Stimulated activated naive CD4-positive, alpha-beta T cell treated with Interleukin-2 at 50 U/mL for 16 hours (primary cell): ENCODE results near the gene CCDC69.
"Not testable (repeated sequence)": the region's sequence is repeated elsewhere in the genome, so short reads cannot be mapped to it uniquely, and the experiment has no call there.

ENCODE experiments used
- DNase-seq: peaks from one replicate; lab custom pipeline; 2025; lab: John Stamatoyannopoulos, UW

The CCDC69 gene

DNA sequence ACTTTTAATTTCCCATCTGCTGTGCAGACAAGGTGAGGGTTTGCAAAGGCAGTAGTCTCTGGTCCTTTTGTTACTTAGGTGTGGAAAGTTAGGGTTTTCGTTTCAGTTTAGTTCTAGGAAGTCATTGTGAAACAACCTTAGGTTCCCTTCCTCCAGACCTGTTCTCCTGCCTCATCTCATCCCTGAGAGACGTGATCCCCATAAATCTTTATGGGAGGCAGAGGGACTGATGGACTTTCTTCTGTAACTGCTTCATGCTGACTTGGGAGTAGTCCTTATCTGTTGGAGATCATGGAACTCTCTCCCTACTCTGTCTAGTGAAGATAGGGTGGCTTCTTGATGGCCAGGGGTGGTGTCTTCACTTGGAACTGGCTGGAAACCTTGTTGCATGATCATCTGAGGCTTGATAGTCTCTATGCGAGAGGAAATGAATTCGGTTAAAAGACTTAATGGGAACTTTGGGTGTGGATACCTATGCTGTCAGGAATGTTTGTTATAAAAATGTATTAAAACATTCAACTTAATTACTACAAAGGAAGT lies 21.9 kb upstream of the CCDC69 start:
- DNase-seq: no peak

DNA sequence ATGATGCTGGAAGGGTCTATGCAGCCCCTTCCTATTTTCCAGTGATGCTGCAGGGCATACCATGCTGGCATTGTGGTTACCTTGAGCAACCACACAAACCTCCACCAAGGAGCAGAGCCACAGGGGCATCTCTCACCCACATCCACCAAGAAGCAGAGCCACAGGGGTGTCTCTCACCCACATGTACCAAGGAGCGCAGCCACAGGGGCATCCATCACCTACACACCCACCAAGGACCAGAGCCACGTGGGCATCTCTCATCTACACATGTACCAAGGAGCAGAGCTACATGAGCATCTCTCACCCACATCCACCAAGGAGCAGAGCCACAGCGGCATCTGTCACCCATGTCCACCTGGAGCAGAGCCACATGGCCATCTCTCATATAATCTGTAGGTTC lies 20.3 kb upstream of the CCDC69 start:
- no peak for DNase-seq

DNA sequence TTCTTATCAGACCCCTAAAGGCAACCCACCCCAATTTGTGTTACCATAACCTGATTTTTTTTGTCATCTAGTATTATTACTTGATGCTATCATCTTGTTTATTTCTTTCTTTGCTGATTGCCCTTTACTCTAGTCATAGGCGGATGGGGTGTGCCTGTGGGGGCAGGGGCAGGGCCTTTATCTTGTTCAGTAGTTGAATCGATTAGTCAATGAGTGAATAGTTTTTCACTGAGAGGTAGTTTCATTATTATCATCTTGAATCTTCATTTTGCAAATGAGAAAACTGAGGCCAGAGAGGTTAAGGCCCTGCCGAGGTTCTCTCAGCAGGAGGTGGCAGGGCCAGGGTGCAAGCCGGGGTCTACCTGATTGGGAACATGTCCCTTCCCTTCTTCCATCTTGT lies 19.7 kb upstream of the CCDC69 start:
- DNase-seq: peak; percentile 26

DNA sequence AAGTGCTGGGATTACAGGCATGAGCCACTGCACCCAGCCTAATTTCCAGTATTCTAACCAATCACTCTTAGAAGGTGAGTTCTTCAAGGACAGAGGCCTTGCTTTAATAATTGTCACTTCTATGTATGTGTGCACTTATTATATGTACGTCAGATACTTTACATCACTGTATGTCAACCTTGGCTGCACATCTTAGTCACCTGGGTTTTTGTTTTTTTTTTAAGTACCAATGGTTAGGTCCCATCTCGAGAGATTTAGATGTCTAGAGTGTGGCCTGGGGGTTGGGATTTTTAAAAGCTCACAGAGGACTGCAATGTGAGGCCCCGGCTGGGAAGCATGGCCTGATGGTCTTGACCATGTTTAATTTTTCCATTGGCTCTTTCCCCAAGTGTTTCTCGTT lies 19.2 kb upstream of the CCDC69 start:
- no peak for DNase-seq

DNA sequence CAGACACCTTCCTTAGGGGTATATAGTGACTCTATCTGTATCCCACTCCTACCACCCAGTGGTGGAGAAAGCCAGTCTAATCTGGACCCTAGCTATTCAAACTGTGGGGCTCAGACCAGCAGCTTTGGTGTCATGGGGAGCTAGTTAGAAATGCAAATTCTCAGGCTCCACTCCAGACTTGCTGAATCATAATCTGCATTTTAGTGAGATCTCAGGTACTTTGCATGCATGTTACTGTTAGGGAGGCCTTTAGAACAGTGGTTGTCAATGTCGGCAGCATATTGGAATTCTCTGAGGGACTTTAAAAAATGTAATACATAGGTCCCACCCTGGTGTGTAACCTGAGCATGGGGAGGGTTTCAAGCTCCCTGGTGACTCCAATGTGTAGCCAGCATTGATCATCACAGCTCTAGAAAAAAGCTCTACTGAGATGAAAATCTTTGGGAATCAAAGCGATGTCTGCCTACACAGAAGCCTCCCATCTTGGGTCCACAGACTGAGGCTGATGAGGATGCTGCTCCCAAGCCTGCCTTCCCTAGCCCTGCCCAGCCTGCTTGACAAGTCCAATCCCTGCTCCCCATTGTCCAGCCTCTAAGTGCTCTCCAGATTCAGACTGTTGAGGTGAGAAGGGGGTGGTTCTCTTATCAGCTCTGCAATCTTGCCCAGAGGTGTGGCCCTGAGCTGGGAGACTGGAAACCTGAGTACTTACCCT lies 17.2 kb upstream of the CCDC69 start:
- DNase-seq: no peak

DNA sequence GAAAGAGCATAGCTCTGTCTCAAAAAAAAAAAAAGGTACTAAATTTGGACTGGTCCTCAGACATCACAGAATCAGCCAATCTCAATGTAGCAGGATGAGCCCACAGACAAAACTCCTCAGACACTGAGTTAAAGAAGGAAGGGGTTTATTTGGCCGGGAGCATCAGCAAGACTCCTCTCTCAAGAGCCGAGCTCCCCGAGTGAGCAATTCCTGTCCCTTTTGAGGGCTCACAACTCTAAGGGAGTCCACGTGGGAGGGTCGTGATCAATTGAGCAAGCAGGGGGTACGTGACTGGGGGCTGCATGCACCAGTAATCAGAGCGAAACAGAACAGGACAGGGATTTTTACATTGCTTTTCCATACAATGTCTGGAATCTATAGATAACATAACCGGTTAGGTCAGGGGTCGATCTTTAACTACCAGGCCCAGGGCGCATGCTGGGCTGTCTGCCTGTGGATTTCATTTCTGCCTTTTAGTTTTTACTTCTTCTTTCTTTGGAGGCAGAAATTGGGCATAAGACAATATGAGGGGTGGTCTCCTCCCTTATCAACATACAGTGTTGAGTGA lies 16.5 kb upstream of the CCDC69 start:
- not testable (repeated sequence) for DNase-seq

DNA sequence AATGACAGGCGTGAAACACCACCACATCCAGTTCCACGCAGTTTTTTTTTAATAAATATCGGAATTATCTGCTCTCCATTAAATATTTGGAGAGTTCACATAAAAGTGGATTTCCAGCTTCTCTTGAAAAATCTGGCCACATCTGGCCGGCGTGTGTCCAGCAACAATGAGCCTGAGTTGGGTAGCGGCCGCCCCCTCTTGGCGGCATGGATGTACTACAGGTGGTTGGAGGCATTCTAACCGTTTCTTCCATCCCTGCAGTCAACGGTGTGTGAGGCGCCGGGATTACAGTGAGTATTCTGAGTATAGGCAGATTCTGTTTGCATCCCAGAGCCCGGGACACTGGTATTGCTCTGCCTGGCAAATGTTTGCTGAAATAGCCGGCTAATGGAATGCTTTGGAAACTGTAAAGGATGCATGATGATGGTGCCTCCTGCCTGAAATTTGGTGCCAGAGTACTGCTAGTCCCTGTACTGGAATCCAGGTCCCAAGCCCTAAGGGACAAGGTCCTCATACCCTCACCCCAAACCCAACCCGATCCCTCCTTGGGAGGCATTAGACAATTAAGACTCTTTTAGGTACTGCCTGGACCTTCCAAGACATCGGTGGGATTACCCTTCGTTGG lies 15.5 kb upstream of the CCDC69 start:
- DNase-seq: no peak

DNA sequence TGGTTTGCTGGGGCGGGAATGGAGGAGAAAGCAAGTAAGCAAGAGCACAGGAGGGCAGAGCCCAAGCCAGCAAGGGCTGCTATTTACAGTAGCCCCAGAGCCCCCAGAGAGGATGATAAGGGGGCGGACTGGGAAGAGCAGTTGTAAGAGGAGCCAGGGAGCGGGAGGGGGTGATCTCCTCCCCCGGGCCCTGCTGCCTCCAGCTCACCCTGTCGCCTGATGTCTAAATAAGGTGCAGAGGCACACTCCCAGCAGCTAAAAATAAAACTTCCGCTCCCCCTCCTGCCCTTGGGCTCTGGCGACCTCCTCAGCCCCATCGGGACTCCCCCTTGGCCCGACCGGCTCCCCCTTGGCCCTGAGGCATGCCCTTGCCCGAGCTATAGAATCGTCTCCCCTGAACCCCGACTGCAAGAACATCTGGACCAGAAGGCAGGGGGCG lies 14.4 kb upstream of the CCDC69 start:
- DNase-seq: no peak

DNA sequence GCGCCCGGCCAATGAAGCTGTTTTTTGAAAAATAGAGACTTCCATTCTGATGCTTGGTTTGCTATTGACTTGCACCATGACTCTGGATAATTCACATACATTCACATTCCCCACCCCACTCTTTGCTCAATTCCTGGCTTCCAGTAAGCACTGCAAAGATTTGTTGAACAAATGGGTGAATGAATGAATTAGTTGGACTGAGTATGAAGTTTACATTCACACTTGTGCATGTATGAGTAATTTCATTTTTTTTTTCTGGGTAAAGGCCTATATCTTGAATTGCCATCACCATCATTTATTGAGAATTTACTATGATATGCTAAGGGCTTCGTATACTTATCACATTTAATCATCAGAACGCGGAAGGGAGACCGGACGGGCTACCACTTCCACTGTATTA lies 13.8 kb upstream of the CCDC69 start:
- DNase-seq: no peak

DNA sequence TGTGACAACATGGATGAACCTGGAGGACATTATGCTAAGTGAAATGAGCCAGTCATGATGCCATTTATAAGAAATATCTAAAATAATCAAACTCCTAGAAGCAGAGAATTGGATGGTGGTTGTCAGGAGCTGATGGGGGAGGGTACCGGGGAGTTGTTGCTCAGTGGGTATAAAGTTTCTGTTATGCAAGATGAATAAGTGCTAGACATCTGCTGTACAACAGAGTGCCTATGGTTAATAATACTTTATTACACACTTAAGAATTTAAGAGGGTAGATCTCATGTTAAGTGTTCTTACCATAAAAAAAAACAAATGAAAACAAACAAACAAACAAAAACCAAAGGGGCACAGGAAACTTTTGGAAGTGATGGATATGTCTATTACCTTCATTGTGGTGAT lies 13.0 kb upstream of the CCDC69 start:
- no peak for DNase-seq

DNA sequence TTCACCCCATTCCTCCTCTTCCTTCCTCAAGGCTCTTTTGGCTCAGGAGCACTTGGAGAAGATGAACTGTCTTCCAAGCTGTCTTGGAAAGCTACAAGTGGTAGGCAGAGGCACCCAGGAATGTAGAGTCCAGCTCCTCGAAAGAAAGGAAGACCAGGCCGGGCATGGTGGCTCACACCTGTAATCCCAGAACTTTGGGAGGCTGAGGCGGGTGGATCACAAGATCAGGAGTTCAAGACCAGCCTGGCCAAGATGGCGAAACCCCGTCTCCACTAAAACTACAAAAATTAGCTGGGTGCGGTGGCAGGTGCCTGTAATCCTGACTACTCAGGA lies 11.3 kb upstream of the CCDC69 start:
- DNase-seq: not testable (repeated sequence)

DNA sequence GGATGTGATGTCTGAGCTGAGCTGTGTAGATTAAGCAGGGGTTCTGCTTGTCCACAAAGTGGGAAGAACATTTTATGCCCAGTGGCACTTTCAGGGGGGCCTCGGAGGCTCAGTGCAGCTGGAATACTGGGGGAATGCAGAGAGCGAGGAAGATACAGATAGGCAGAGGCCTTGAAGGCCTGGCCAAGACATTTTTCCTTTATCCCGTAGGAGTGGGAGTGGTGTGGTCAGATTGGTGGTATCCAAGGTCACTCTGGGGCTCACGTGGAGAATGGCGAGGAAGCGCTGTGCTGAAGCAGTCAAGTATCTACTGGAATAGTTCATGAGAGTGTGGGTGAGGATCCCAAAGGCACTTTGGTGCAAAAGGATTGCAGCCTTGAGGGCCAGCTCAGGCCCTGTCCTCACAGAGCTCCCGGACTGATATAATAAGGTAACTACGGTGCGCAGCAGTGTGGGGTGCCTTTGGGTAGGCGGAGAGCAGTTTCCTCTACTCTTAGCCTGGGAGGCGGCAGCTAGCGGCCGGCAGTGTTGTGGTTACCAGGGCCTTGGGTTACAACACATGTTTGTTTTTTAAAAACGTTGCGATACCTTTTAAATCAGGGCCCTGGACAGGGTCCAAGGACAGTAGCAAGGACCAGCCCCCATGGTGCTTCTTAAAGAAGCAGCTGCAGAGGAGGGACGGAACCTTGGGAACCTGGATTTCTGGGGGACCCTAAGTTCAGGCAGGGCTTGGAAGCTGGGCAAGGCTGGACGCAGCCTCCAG lies 10.8 kb upstream of the CCDC69 start:
- no peak for DNase-seq

DNA sequence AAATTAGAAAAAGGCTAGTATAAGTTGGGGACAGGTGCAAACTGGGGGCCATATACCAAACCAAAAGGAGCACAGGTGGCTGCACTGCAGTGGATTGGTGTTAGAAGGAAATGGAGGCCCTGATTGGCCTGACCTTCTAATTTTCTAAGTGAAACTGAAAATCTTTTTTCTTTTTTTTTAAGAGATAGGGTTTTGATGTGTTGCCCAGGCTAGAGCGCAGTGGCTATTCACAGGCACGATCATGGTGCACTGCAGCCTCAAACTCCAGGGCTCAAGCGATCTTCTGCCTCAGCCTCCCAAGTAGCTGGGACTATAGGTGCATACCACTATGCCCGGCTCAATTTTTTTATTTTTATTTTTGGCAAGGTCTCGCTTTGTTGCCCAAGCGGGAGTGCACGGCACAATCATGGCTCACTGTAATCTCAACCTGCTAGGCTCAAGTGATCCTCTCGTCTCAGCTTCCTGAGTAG lies 9.8 kb upstream of the CCDC69 start:
- DNase-seq: no peak

DNA sequence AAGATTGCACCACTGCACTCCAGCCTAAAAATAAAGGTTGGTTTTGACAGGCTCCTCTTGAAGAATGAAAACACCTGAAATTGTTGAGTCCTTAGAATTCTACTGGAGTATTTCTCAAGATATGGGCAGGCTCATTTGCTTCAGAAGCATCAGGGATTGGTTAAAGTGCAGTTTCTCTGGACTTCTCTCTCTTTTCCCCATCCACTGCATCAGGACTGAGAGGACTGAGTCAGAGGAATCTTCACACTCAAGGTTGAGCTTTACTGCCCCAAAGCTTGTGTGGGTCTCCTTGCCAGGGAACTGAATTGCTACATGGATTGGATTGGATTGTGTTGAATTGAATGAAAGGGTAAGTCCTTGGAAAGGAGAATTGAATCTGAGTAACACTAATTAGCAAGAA lies 7.5 kb upstream of the CCDC69 start:
- no peak for DNase-seq

DNA sequence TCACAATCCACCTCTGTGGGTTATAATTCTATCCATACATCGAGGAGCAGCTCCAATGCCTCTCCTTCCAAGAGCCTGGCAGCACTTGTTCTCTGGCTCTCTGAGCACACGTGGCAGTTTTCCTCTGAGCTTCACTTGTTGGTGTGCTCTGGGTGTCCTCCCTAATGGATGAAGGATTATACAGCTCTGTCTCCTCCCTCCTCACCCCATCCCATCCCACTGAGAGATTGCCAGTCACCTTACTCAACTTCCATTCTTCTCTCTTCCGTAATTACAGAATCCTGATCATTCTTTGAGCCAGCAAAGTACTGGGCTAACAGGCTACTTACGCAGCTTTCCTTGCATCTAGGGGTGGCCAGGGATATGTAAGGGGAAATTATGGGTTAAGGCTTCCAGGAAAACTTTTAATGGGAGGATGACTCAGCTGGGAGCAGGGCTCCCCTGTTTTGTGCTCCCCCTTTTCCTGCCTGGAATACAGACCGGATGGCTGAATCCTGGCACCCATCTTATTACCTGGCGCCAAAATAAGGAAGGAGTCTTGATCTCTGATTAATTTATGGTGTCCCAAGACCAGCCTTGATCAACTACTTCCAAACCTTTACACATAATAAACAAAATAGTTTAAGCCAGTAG lies 6.3 kb upstream of the CCDC69 start:
- no peak for DNase-seq

DNA sequence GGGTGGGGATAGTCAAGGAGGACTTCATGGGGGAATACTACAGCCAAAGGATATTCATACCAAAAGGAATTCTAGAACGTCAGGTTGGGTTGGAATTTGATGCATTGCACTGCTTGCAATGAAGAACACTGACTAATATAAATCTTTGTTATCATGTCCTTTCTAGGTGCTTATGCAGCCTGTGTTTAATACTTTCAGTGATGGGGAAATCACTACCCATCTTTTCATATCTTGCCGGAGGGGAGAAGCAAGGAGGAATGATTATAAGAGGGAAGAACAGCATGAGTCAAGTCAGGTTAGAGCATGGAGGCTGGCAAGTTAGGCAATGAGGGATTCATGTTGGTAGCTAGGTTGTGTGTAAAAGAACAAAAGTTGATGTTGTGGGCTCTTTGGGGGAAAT lies 5.1 kb upstream of the CCDC69 start:
- DNase-seq: no peak

DNA sequence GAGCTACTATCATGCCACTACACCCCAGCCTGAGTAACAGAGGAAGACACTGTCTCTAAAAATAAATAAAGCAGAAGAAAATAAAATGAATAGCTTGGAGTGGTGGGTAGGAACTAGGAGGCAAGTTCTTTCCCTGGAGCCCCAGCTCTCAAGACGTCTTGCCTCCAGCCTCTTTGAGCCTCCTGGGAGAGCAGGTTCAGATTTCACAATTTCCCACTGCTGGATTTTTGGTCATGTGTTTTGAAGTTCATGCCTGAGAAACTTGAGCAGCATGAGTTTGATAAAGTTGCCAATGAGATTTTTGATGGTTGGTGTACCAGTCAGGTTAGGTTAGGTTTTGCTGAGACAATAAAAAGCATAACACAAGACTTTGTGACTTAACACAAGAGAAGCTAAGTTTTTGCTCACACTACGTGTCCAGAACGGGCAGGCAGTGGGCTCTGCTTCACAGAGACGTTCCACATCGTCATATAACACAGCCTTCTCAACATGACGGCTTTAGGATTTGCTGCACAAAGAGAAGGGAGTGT lies 4.1 kb upstream of the CCDC69 start:
- DNase-seq: no peak

DNA sequence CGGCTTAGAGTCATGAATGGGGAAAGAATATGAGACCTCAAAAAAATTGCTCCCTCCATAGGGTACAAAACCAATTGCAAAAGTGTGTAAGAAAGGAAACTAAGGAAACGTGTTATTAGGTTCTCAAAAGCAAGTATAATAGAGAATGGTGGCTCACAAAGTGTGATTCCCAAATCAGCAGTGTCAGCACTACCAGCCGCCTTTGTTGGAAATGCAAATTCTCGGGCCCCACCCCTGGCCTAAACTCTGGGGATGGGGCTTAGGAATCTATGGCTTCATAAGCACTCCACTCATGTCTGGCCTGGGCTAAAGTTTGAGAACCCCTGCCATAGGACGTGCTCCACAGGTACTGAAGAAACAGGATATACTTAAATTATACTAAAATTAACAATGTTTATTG lies 1.6 kb upstream of the CCDC69 start:
- DNase-seq: no peak

DNA sequence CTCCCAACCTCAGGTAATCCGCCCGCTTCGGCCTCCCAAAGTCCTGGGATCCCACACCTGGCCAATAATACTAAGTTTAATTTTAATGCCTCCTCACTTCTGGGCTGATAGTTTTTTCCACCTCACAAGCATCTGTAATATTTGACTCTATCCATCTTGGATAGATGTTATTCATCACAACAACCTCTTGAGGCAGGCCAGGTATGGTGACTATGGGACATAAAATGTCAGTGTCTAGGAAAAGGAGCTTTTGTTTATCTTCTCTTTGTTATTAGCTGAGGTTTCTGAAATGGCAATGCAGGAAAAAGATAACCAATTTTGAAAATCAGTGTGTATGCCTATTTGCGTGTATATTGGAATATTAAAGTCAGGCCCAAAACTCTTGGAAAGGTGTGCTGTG lies 1.2 kb upstream of the CCDC69 start:
- no peak for DNase-seq

DNA sequence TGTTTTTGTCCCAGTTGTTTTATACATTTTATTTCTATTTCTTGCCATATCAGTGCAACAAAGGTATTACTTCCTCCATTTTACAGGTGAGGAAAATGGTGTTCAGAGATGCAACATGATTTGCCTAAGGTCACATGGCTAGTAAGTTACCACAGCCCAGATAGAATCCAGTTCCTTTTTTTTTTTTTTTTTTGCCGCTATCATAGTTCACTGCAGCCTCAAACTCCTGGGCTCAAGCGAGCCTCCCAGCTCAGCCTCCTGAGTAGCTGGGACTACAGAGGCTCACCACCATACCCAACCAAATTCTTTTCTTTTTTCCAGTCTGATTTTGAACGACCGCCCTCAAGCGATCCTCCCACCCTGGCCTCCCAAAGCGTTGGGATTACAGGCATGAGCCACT lies 480 bp upstream of the CCDC69 start:
- DNase-seq: no peak

DNA sequence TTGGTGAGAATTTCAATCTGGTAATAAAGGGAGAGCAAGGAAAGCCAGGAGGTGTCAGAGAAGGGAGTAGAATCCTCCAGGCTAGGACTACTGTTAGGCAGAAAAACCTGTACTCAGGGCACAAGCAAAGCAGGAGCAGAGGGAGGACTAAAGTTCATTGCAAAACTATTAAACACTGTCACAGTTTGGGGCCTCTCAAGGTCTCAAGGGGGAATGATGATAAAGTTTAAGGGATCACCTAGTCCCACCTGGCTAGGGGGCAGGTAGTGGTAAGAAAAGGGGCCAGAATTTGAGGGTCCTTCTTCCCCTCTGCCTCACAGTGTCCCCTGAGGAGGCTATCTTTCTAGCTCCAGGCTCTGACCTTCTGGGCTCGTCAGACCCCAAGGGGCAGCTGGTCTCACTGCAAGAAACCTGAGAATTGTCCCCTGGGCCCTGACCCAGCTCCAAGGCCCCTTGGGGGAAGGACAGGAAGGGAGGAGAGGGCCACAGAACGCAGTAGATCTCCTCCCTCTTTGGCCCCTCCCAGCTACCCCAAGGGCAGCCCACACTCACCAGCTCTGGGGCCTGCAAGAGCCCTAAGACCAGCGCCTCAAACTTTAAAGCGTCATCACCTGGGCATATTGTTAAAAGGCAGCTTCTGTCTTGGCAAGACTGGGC lies 974 bp downstream of the CCDC69 start:
- peak; percentile 52 for DNase-seq
